WERI-Rb-1 (cell line): ENCODE measurements around the gene ADGRD1.

ENCODE experiments used
- DNase-seq: peaks from one replicate; pipeline ENCODE4 v3.0.0-alpha.2; 2020
- H3K27ac ChIP-seq: fragments of 250-450 bp; sonication (Bioruptor Pico); 2 replicates; pipeline ENCODE4 v1.5.1; 2020; ENCODE audit warnings: mild to moderate bottlenecking, moderate library complexity
- H3K27me3 ChIP-seq: fragments of 250-450 bp; sonication (Bioruptor Pico); 2 replicates; pipeline ENCODE4 v1.5.1; 2021; ENCODE audit warnings: mild to moderate bottlenecking, low read depth, moderate library complexity; ENCODE audit not compliant: insufficient read depth, severe bottlenecking
- H3K36me3 ChIP-seq: fragments of 250-450 bp; sonication (Bioruptor Pico); 2 replicates; pipeline ENCODE4 v1.5.1; 2020; ENCODE audit warnings: mild to moderate bottlenecking, moderate library complexity
- H3K4me3 ChIP-seq: 2 replicates; pipeline ENCODE4 v1.5.1; 2011; ENCODE audit warnings: low read depth, mild to moderate bottlenecking, control low read depth, low read length
- H3K9me3 ChIP-seq: fragments of 250-450 bp; sonication (Bioruptor Pico); 2 replicates; pipeline ENCODE4 v1.5.1; 2021; ENCODE audit warnings: mild to moderate bottlenecking, moderate library complexity; ENCODE audit not compliant: severe bottlenecking
- CTCF ChIP-seq: IDR thresholded peaks from 2 replicates; pipeline ENCODE4 v1.5.1; 2011; ENCODE audit warnings: low read depth, mild to moderate bottlenecking, control low read depth, inconsistent platforms, low read length

ADGRD1 gene

GRCh38 chr12:130922511-130922953 lies 31.2 kb upstream of the ADGRD1 start:
- no peaks in the 10 kb centered on the region for H3K36me3 ChIP-seq
- no peak for DNase-seq
- H3K27me3 ChIP-seq: no peaks in the 10 kb centered on the region
- TF ChIP-seq CTCF: no peak
- H3K9me3 ChIP-seq: no peaks in the 10 kb centered on the region
- no peak overlapping the region for H3K4me3 ChIP-seq
- no peak overlapping the region for H3K27ac ChIP-seq

GRCh38 chr12:130924966-130925665 lies 28.6 kb upstream of the ADGRD1 start:
- no peaks in the 10 kb centered on the region for H3K27me3 ChIP-seq
- no peak for TF ChIP-seq CTCF
- DNase-seq: no peak
- H3K4me3 ChIP-seq: no peak overlapping the region
- H3K36me3 ChIP-seq: no peaks in the 10 kb centered on the region
- H3K9me3 ChIP-seq: no peaks in the 10 kb centered on the region
- H3K27ac ChIP-seq: no peak overlapping the region

- no peaks in the 10 kb centered on the region for H3K27me3 ChIP-seq
- TF ChIP-seq CTCF: no peak
- no peak overlapping the region for H3K27ac ChIP-seq
- no peak for DNase-seq
- H3K36me3 ChIP-seq: no peaks in the 10 kb centered on the region
- no peak overlapping the region for H3K4me3 ChIP-seq
- no peaks in the 10 kb centered on the region for H3K9me3 ChIP-seq
Measured at GRCh38 chr12:130925666-130926015, 28.1 kb upstream of the ADGRD1 start.

GRCh38 chr12:130929363-130929762 lies 24.3 kb upstream of the ADGRD1 start:
- no peaks in the 10 kb centered on the region for H3K27me3 ChIP-seq
- H3K27ac ChIP-seq: no peak overlapping the region
- no peak for DNase-seq
- H3K36me3 ChIP-seq: no peaks in the 10 kb centered on the region
- no peak for TF ChIP-seq CTCF
- H3K9me3 ChIP-seq: no peaks in the 10 kb centered on the region
- no peak overlapping the region for H3K4me3 ChIP-seq

- Histone ChIP-seq H3K4me3 (no peak overlapping the region), H3K36me3 (no peaks in the 10 kb centered on the region), H3K27me3 (no peaks in the 10 kb centered on the region), H3K27ac (no peak overlapping the region), H3K9me3 (peaks cover under 1% of the 10 kb centered on the region)
- DNase-seq: no peak
- no peak for TF ChIP-seq CTCF
Measured at GRCh38 chr12:130932061-130932930, 21.4 kb upstream of the ADGRD1 start.
